GM23338 (cell line): ENCODE measurements around the gene NBAS.

ENCODE experiments used
- ETS1 ChIP-seq: IDR thresholded peaks from 2 replicates; pipeline ENCODE4 v1.6.1; 2016; ENCODE audit warnings: antibody characterized with exemption
- EZH2 ChIP-seq: fragments of 200-600 bp; sonication (generic); IDR thresholded peaks from one replicate; pipeline ENCODE4 v1.8.0; 2017; ENCODE audit warnings: antibody characterized with exemption, mild to moderate bottlenecking, low read depth; ENCODE audit not compliant: unreplicated experiment
- JUNB ChIP-seq: IDR thresholded peaks from one replicate; pipeline ENCODE4 v1.6.1; 2016; ENCODE audit warnings: antibody characterized with exemption; ENCODE audit not compliant: unreplicated experiment
- POLR2AphosphoS5 ChIP-seq: IDR thresholded peaks from 2 replicates; pipeline ENCODE4 v1.6.1; 2016; ENCODE audit warnings: antibody characterized with exemption, low read depth
- REST ChIP-seq: IDR thresholded peaks from one replicate; pipeline ENCODE4 v1.6.1; 2018; ENCODE audit warnings: antibody characterized with exemption; ENCODE audit not compliant: unreplicated experiment
- ZNF331 ChIP-seq: fragments of 250-450 bp; sonication (Bioruptor Pico); IDR thresholded peaks from 2 replicates; pipeline ENCODE4 v1.5.0; 2020; ENCODE audit warnings: low read depth, mild to moderate bottlenecking, moderate library complexity
- TF ChIP-seq, protein P1 (sequence below), 2 experiments: fragments of 200-600 bp in 1 of 2; sonication (generic) in 1 of 2; conservative IDR thresholded peaks; 2 replicates each; pipeline versions ENCODE4 v1.5.1 to v1.6.1; 2016 to 2017; ENCODE audit warnings: antibody characterized with exemption in 2 of 2, low read depth in 2 of 2, mild to moderate bottlenecking in 2 of 2, moderate library complexity in 1 of 2

- TF ChIP-seq ETS1 (no peak), REST (no peak), POLR2AphosphoS5 (no peak), EZH2 (no peak), JUNB (no peak), ZNF331 (CRISPR knock-in tag) (no peak)
- TF ChIP-seq, protein P1, sequence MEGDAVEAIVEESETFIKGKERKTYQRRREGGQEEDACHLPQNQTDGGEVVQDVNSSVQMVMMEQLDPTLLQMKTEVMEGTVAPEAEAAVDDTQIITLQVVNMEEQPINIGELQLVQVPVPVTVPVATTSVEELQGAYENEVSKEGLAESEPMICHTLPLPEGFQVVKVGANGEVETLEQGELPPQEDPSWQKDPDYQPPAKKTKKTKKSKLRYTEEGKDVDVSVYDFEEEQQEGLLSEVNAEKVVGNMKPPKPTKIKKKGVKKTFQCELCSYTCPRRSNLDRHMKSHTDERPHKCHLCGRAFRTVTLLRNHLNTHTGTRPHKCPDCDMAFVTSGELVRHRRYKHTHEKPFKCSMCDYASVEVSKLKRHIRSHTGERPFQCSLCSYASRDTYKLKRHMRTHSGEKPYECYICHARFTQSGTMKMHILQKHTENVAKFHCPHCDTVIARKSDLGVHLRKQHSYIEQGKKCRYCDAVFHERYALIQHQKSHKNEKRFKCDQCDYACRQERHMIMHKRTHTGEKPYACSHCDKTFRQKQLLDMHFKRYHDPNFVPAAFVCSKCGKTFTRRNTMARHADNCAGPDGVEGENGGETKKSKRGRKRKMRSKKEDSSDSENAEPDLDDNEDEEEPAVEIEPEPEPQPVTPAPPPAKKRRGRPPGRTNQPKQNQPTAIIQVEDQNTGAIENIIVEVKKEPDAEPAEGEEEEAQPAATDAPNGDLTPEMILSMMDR (conservative IDR thresholded peaks at IDR 0.05; ENCODE audit: low read depth in 2 of 2): no peak
Observed at GRCh38 chr2:15126373-15126772, 434.8 kb downstream of the NBAS start.
